Activated CD4-positive, alpha-beta memory T cell treated with anti-CD3 and anti-CD28 coated beads for 36 hours (primary cell): Measurements from ENCODE around the gene MAN2B1. TPM values are rescaled to one million over a fixed set of nuclear protein-coding genes. Genes with fewer than 3 reads are reported as not detected.
A peak's percentile ranks its signal among the peaks of the same experiment; 100 is the strongest.

ENCODE experiments used
- CTCF ChIA-PET: fragments of 350-600 bp; sonication (Branson Sonifier 250); formaldehyde crosslinking; loops from one replicate; lab custom pipeline; 2021; ENCODE audit warnings: antibody characterized with exemption, inconsistent platforms; lab: Charles Lee
- POLR2A ChIA-PET: fragments of 350-600 bp; sonication (Branson Sonifier 250); formaldehyde crosslinking; loops from one replicate; lab custom pipeline; 2021; ENCODE audit warnings: antibody characterized with exemption; lab: Charles Lee
- DNase-seq: peaks from one replicate; pipeline ENCODE4 v3.0.0-alpha.2; 2020
- H3K27ac Mint-ChIP-seq: one replicate; pipeline ENCODE4 v1.8.0; 2021; ENCODE audit warnings: mixed read lengths
- H3K27me3 Mint-ChIP-seq: one replicate; pipeline ENCODE4 v1.8.0; 2021; ENCODE audit warnings: mixed read lengths
- H3K36me3 Mint-ChIP-seq: one replicate; pipeline ENCODE4 v1.8.0; 2021; ENCODE audit warnings: mixed read lengths
- H3K4me1 Mint-ChIP-seq: one replicate; pipeline ENCODE4 v1.8.0; 2021; ENCODE audit warnings: low read depth, mixed read lengths
- H3K4me3 Mint-ChIP-seq: one replicate; pipeline ENCODE4 v1.8.0; 2021; ENCODE audit warnings: mild to moderate bottlenecking, mixed read lengths
- H3K9me3 Mint-ChIP-seq: one replicate; pipeline ENCODE4 v1.8.0; 2021; ENCODE audit warnings: mixed read lengths
- intact Hi-C: fragments of 100-400 bp; cut with micrococcal nuclease; formaldehyde crosslinking; loops from one replicate; pipeline ENCODE4 v1.15.1; 2023
- total RNA-seq, 2 experiments: library from RNA; stranded (reverse); gene quantifications; one replicate each; pipeline ENCODE4 v1.2.3, GENCODE V29; 2021

MAN2B1 gene
- total RNA-seq, 2 experiments from 2014 or later = 123 to 127 TPM

DNA sequence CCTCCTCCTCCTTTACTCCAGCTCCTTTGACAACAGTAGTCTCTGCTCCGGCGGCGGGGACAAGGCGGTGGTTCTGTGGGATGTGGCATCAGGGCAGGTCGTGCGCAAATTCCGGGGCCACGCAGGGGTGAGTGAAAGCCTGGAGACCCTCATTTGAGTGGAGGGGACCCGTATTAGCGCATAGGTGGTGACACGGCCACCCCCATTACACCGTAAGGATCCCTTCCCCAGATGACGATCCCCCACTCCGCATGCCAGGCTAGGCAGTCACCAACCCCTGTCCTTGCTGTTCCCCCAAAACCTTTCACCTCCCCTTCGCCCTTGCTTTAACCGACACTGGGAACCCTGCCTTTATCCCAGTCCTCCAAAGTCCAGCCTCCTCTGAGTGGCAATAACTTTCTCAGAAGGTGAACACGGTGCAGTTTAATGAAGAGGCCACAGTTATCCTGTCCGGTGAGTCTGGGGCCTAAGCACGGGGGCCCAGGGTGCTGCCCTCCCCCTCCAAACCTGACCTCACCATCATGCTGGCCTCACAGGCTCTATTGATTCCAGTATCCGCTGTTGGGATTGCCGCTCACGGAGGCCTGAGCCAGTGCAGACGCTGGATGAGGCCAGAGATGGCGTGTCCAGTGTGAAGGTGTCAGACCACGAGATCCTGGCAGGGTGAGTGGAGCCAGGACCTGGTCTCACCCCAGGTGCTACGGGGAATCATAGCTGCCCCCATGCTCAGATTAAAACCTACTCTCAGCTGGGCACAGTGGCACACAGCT is 3.8 kb upstream of the MAN2B1 start:
- CTCF ChIA-PET = interaction anchor here (0.6 to 2.1 kb wide), 4 partner anchors 30 to 126 kb away, joined by 3 to 8 read pairs (median 3); no protein-coding TSS in a partner anchor
- Mint-ChIP-seq H3K36me3 (peaks cover 29% of the 10 kb centered on the region), H3K27me3 (no peaks in the 10 kb centered on the region), H3K4me1 (peaks cover 41% of the 10 kb centered on the region), H3K9me3 (no peaks in the 10 kb centered on the region), H3K4me3 (peak overlapping the region; percentile 87), H3K27ac (peak overlapping the region; percentile 97)
- intact Hi-C loops = loop anchor here (5.0 kb wide), 1 partner anchor 608 kb away; the partner anchor contains the start of gene ZNF844
- DNase-seq = no peak
- POLR2A ChIA-PET = no interaction called here

DNA sequence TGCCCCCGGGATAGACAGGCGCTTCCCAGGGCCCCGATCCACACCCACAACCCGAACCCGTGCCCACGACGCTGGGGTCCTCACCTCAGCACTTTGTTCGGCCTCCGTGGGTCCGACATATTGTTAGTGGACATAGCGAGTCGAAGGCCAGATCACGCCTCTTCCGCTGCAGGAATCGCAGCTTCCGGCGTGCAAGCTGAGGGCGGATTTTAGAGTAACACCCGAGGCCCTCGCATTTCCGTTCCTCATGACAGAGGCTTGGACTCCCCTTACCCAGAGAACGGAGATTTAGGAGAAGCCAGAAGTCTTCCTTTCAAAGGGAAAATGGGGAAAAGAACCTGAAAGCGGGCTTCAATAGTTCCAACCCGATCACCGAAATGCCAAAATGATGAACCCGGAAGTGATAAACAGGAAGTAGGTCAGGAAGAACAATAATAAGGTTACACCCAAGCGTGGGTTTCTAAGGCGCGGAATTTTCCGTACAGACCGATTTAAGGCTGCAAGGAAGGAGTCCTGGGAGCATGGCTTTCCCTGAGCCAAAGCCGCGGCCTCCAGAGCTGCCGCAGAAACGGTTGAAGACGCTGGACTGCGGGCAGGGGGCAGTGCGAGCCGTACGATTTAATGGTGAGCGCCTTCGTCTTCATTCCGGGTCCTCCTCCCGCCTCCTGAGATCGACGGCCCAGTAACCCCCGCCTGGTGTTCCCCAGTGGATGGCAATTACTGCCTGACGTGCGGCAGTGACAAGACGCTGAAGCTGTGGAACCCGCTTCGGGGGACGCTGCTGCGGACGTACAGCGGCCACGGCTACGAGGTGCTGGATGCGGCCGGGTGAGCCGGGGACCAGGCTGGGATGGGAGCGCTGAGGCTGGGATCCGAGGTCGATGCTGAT is 3.0 kb upstream of the MAN2B1 start:
- Mint-ChIP-seq H3K27me3 (no peaks in the 10 kb centered on the region), H3K27ac (peak overlapping the region; percentile 97), H3K4me1 (peaks cover 50% of the 10 kb centered on the region), H3K36me3 (peaks cover 23% of the 10 kb centered on the region), H3K4me3 (peak overlapping the region; percentile 87), H3K9me3 (no peaks in the 10 kb centered on the region)
- POLR2A ChIA-PET = interaction anchor here (1.5 kb wide), 1 partner anchor 12 kb away, joined by 11 read pairs; the partner anchor contains the start of gene DHPS
- intact Hi-C loops = loop anchor here (1.0 to 5.0 kb wide), 3 partner anchors 12 to 607 kb away; partner anchors contain the start of genes DHPS, ZNF490, ZNF791 and ZNF844
- CTCF ChIA-PET = interaction anchor here (0.6 to 2.1 kb wide), 7 partner anchors 29 to 127 kb away, joined by 3 to 8 read pairs (median 3); no protein-coding TSS in a partner anchor
- peak; percentile 84 for DNase-seq

DNA sequence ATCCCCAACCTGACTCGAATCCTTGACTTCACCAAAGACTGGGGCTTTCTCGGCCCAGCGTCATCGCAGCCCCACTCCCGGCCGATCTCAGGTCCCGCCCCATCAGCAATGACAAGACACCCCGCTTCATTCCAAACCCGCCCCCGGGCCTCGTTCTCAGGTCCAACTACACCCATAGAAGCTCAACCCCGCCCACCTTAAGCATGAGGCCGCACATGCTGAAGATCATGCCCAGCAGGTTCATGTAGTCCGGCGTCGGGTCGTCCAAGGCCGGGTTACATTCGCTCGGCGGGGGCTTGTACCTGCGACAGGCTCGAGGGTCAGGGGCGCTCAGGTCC is 2.4 kb upstream of the MAN2B1 start:
- ChIA-PET CTCF (interaction anchor here (0.9 to 2.1 kb wide), 5 partner anchors 29 to 127 kb away, joined by 3 to 8 read pairs (median 3); no protein-coding TSS in a partner anchor), POLR2A (interaction anchor here (1.5 kb wide), 1 partner anchor 13 kb away, joined by 11 read pairs; the partner anchor contains the start of gene DHPS)
- Mint-ChIP-seq H3K4me3 (peak overlapping the region; percentile 87), H3K36me3 (peaks cover 23% of the 10 kb centered on the region), H3K27ac (peak overlapping the region; percentile 97), H3K9me3 (no peaks in the 10 kb centered on the region), H3K4me1 (peaks cover 52% of the 10 kb centered on the region), H3K27me3 (no peaks in the 10 kb centered on the region)
- intact Hi-C loops = loop anchor here (1.0 kb wide), 2 partner anchors 12 to 59 kb away; partner anchors contain the start of genes DHPS, ZNF490 and ZNF791
- DNase-seq = peak; percentile 80

DNA sequence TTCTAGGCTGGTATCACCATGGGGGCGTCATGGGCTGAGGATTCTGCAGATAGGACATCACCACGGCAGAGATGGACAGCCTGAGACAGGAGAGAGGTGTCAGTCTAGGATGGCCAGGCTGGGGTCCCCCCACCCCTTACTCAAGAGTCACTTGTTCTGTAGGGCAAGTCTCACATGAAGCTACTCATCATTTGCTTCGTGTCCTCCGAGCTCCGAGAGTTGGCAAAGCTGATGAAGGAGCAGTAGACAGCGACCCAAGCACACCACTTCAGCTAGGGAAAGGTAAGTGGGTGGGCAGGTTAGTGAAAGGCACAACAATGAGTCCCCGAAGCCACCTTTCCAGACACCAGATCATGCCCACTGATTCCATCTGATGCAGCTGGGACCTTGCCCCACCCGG is 1.8 kb upstream of the MAN2B1 start:
- Mint-ChIP-seq H3K27ac (peak overlapping the region; percentile 97), H3K9me3 (no peaks in the 10 kb centered on the region), H3K4me1 (peaks cover 52% of the 10 kb centered on the region), H3K4me3 (peak overlapping the region; percentile 87), H3K36me3 (peaks cover 27% of the 10 kb centered on the region), H3K27me3 (no peaks in the 10 kb centered on the region)
- intact Hi-C loops = no loop called here
- DNase-seq = no peak
- ChIA-PET CTCF (interaction anchor here (1.0 to 1.1 kb wide), 2 partner anchors 89 to 101 kb away, joined by 3 read pairs; no protein-coding TSS in a partner anchor), POLR2A (interaction anchor here (1.5 kb wide), 1 partner anchor 13 kb away, joined by 11 read pairs; the partner anchor contains the start of gene DHPS)

DNA sequence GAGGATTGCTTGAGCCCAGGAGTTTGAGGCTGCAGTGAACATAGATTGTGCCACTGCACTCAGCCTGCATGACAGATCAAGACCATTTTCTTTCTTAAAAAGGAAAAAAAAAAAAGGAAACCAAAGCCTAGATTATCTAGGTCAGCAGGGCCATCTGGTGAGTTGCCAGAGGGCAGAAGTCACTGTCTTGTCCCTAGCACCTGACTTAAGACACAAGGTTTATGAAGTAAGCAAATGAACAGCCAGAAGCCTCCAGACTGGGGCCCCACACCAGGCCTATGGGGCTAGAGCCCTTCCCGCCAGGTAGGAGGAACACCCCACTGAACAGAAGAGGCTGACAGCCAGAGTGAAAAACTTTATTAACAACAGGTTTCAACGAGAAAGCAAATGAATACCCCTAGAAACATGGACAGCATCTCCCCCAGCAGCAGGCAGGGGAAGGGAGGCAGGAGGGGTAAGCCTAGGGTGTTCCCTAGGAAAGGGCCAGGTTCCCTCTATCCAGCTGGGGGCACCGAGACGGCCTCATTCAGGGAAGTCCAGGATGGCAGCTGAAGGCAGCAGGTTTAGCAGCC is 1.3 kb upstream of the MAN2B1 start:
- ChIA-PET POLR2A (interaction anchor here (1.5 kb wide), 1 partner anchor 14 kb away, joined by 11 read pairs; the partner anchor contains the start of gene DHPS), CTCF (interaction anchor here (1.8 kb wide), 1 partner anchor 104 kb away, joined by 4 read pairs; no protein-coding TSS in a partner anchor)
- H3K4me1 Mint-ChIP-seq = peaks cover 52% of the 10 kb centered on the region
- intact Hi-C loops = no loop called here
- H3K27ac Mint-ChIP-seq = peak overlapping the region; percentile 97
- H3K4me3 Mint-ChIP-seq = peak overlapping the region; percentile 87
- H3K36me3 Mint-ChIP-seq = peaks cover 31% of the 10 kb centered on the region
- H3K9me3 Mint-ChIP-seq = no peaks in the 10 kb centered on the region
- DNase-seq = no peak
- no peaks in the 10 kb centered on the region for H3K27me3 Mint-ChIP-seq

DNA sequence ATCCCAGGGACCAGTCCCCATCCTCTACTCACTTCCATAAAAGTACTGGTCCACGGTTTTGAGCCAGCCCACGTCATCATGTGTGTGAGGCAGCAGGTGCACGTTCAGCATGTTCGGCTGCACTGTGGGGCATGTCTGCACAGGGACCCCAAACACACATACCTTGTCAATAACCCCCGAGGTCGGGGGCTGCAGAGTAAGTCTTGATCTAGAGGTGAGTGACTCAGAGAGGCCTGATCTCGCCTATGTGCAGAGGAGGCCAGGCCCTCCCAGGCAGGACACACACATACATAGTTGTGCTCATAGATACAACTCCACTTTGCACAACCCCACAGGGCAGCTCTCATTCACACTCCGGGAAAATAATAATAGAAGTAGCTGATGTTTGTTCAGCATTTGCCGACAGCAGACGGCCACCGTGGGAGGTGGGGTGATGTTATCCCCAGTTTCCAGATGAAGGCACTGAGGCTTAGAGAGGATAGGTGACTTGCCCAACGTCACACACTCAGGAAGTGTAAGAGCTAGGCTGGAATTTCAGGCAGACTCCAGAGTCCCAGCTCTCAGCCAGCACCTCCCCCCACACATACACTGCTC is 774 bp downstream of the MAN2B1 start:
- POLR2A ChIA-PET = interaction anchor here (1.0 to 2.1 kb wide), 7 partner anchors 11 to 126 kb away, joined by 3 to 9 read pairs (median 5); partner anchors contain the start of genes DHPS, JUNB, ZNF490 and ZNF791
- Mint-ChIP-seq H3K27ac (peak overlapping the region; percentile 87), H3K4me3 (peak overlapping the region; percentile 87), H3K27me3 (no peaks in the 10 kb centered on the region), H3K4me1 (peaks cover 45% of the 10 kb centered on the region), H3K9me3 (no peaks in the 10 kb centered on the region), H3K36me3 (peaks cover 29% of the 10 kb centered on the region)
- DNase-seq = peak; percentile 41
- intact Hi-C loops = loop anchor here (1.0 kb wide), 1 partner anchor 25 kb away; no protein-coding TSS in a partner anchor
- CTCF ChIA-PET = interaction anchor here (1.3 to 2.2 kb wide), 3 partner anchors 10 to 102 kb away, joined by 4 to 18 read pairs (median 10); no protein-coding TSS in a partner anchor

DNA sequence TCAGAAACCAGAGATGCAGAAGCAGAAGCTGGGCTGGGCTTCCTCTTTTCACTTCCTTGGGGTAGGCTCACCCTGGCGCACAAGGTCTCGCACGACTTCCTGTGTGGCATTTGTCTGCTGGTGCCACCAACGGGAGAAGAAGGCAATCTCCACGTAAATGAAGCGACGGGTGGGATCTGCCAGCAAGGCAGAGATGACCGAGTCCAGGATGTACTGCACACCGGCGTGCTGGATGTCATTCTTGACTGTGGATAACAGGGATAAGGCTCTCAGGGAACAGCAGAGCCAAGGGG is 1.3 kb downstream of the MAN2B1 start:
- no peaks in the 10 kb centered on the region for H3K27me3 Mint-ChIP-seq
- POLR2A ChIA-PET = interaction anchor here (1.5 to 2.1 kb wide), 2 partner anchors 16 to 58 kb away, joined by 5 to 9 read pairs; partner anchors contain the start of gene DHPS
- H3K36me3 Mint-ChIP-seq = peaks cover 30% of the 10 kb centered on the region

DNA sequence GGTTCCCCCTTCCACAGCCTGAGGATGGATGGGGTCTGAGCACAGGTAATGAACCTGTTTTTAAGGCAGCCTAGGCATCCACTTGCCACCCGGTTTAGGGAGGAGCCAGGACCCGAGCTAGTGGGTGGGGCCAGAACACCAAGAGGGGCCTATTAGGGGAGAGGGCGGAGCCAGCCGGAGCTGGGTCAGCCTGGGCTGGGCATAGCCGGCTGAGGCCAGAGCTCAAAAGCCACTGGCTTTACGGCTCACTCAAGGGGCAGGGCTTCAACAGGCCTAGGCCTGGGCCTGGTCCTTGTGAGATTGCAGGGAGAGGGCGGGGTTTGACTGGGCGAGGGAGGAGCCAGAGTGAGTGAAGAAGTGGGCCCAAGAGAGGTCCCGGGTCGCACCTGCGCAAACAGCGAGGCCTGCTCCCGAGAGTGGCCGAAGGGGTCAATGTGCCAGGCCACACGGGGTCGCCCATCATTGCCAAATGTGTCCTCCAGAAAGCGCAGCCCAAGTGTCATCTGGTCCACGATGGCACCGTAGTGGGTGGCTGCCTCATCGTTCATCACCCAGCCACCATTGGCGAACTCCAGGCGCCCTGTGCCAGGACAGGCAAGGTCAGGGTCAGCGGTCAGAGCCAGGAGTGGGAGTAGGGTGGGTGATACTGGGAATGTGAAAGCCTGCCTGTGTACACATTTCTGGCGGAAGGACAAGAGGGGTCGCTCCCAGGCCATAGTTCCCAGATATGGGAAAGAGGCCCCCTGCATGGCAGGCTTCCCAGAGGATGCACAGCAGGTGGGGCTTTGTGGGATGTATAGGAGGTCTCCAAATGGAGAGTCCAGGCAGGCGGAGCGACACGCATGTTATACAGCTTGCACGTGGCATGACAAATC is 1.9 kb downstream of the MAN2B1 start:
- H3K4me3 Mint-ChIP-seq = peak overlapping the region; percentile 87
- no peaks in the 10 kb centered on the region for H3K9me3 Mint-ChIP-seq
- CTCF ChIA-PET = interaction anchor here (2.2 kb wide), 1 partner anchor 25 kb away, joined by 18 read pairs; no protein-coding TSS in a partner anchor
- intact Hi-C loops = no loop called here
- peak overlapping the region; percentile 87 for H3K27ac Mint-ChIP-seq
- peaks cover 40% of the 10 kb centered on the region for H3K4me1 Mint-ChIP-seq
- DNase-seq = peak; percentile 25
- no peaks in the 10 kb centered on the region for H3K27me3 Mint-ChIP-seq
- POLR2A ChIA-PET = interaction anchor here (0.6 kb wide), 1 partner anchor 130 kb away, joined by 3 read pairs; no protein-coding TSS in a partner anchor
- H3K36me3 Mint-ChIP-seq = peaks cover 34% of the 10 kb centered on the region

More for the DNA sequence above, 1.3 kb downstream of the MAN2B1 start:
- Mint-ChIP-seq H3K4me1 (peaks cover 40% of the 10 kb centered on the region), H3K27ac (peak overlapping the region; percentile 87), H3K4me3 (peak overlapping the region; percentile 87), H3K9me3 (no peaks in the 10 kb centered on the region)
- DNase-seq = peak; percentile 80
- intact Hi-C loops = no loop called here
- CTCF ChIA-PET = interaction anchor here (2.2 kb wide), 1 partner anchor 25 kb away, joined by 18 read pairs; no protein-coding TSS in a partner anchor

DNA sequence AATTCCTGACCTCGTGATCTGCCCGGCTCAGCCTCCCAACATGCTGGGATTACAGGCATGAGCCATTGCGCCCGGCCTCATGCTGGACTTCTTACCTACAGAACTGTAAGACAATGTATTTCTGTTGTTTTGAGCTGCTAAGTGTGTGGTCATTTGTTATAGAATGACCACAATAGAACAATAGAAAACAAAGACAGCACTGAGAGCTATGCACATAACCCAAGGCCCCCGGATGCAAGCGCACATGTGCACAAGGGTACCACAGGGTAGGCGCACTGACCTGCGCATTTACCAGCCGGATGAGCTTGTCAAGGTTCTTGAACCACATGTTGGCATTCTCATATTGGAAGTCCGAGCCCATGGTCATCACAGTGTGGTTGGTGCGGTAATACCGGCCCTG is 5.6 kb downstream of the MAN2B1 start:
- Mint-ChIP-seq H3K9me3 (no peaks in the 10 kb centered on the region), H3K27me3 (no peaks in the 10 kb centered on the region), H3K4me1 (peaks cover 17% of the 10 kb centered on the region), H3K27ac (no peak overlapping the region), H3K36me3 (peaks cover 48% of the 10 kb centered on the region), H3K4me3 (no peak overlapping the region)
- intact Hi-C loops = no loop called here
- DNase-seq = no peak
- CTCF ChIA-PET = interaction anchor here (0.8 to 1.2 kb wide), 3 partner anchors 11 to 96 kb away, joined by 3 to 6 read pairs (median 3); no protein-coding TSS in a partner anchor
- POLR2A ChIA-PET = no interaction called here

DNA sequence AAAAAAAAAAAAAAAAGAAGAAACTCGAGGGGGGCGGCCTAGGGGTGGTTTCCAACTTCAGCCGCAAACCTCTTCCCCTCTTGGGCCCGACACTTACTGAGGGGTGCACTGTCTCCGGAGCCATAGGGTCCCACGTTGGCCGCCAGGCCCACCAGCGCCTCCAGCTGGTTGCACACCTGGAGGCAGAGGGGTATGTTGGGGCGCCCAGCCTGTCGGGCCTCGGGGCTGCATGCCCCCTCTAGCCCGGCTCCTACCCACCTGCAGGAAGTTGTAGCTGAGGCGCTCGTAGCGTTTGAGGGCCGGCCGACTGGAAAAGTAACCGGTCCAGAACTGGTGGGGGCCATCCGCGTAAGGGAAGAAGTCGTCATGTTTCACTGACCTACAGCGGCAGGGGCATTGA is 8.6 kb downstream of the MAN2B1 start:
- H3K9me3 Mint-ChIP-seq = no peaks in the 10 kb centered on the region
- H3K4me1 Mint-ChIP-seq = no peaks in the 10 kb centered on the region
- DNase-seq = no peak
- intact Hi-C loops = no loop called here
- H3K4me3 Mint-ChIP-seq = no peak overlapping the region
- no peak overlapping the region for H3K27ac Mint-ChIP-seq
- peaks cover 45% of the 10 kb centered on the region for H3K36me3 Mint-ChIP-seq
- ChIA-PET CTCF (interaction anchor here (0.5 to 1.3 kb wide), 3 partner anchors 14 to 20 kb away, joined by 3 to 4 read pairs (median 3); no protein-coding TSS in a partner anchor), POLR2A (no interaction called here)
- no peaks in the 10 kb centered on the region for H3K27me3 Mint-ChIP-seq
